Sigmoid colon (tissue), 4 donors: ENCODE measurements around the gene NEIL1.

Experiments
- POLR2A ChIP-seq, 2 donors: fragments of 450-650 bp; IDR thresholded peaks; one replicate each; pipeline ENCODE4 v1.6.1; 2016; ENCODE audit warnings: antibody characterized with exemption in 2 of 2, mild to moderate bottlenecking in 2 of 2, moderate library complexity in 2 of 2
- POLR2AphosphoS5 ChIP-seq, 4 donors: sonication (generic); formaldehyde crosslinking; IDR thresholded peaks; one replicate each; pipeline ENCODE4 v1.6.1; 2017; ENCODE audit warnings: antibody characterized with exemption in 4 of 4
- TF ChIP-seq, protein P1 (sequence below), 4 experiments: fragments of 450-650 bp in 3 of 4; fragments of 200-600 bp in 1 of 4; IDR thresholded peaks; one replicate each; pipeline ENCODE4 v1.5.1; 2016 to 2019; ENCODE audit warnings: antibody characterized with exemption in 4 of 4, mild to moderate bottlenecking in 3 of 4, moderate library complexity in 2 of 4

- TF ChIP-seq, protein P1, sequence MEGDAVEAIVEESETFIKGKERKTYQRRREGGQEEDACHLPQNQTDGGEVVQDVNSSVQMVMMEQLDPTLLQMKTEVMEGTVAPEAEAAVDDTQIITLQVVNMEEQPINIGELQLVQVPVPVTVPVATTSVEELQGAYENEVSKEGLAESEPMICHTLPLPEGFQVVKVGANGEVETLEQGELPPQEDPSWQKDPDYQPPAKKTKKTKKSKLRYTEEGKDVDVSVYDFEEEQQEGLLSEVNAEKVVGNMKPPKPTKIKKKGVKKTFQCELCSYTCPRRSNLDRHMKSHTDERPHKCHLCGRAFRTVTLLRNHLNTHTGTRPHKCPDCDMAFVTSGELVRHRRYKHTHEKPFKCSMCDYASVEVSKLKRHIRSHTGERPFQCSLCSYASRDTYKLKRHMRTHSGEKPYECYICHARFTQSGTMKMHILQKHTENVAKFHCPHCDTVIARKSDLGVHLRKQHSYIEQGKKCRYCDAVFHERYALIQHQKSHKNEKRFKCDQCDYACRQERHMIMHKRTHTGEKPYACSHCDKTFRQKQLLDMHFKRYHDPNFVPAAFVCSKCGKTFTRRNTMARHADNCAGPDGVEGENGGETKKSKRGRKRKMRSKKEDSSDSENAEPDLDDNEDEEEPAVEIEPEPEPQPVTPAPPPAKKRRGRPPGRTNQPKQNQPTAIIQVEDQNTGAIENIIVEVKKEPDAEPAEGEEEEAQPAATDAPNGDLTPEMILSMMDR (IDR thresholded peaks at IDR 0.05): no peak
- no peak for TF ChIP-seq POLR2AphosphoS5 (IDR thresholded peaks at IDR 0.05)
- TF ChIP-seq POLR2A (IDR thresholded peaks at IDR 0.05): no peak
Measured at GRCh38 chr15:75313116-75313845, 33.6 kb upstream of the NEIL1 start.
